GM15510 (cell line): Measurements from ENCODE around the gene ADARB1.

Source experiments
- POLR2A ChIP-seq: IDR thresholded peaks from 3 replicates; pipeline ENCODE4 v1.6.1; 2011; ENCODE audit warnings: borderline replicate concordance; ENCODE audit not compliant: insufficient read length; ENCODE audit errors: extremely low read depth

The ADARB1 gene

GRCh38 chr21:45220714-45221490 lies 146.5 kb downstream of the ADARB1 start:
- TF ChIP-seq POLR2A = no peak

DNA sequence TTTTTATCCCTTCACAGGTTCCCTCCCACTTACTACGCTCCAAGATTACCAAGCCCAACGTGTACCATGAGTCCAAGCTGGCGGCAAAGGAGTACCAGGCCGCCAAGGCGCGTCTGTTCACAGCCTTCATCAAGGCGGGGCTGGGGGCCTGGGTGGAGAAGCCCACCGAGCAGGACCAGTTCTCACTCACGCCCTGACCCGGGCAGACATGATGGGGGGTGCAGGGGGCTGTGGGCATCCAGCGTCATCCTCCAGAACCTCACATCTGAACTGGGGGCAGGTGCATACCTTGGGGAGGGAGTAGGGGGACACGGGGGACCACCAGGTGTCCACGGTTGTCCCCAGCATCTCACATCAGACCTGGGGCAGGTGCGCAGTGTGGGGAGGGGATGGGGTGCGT lies 147.6 kb downstream of the ADARB1 start:
- no peak for TF ChIP-seq POLR2A

DNA sequence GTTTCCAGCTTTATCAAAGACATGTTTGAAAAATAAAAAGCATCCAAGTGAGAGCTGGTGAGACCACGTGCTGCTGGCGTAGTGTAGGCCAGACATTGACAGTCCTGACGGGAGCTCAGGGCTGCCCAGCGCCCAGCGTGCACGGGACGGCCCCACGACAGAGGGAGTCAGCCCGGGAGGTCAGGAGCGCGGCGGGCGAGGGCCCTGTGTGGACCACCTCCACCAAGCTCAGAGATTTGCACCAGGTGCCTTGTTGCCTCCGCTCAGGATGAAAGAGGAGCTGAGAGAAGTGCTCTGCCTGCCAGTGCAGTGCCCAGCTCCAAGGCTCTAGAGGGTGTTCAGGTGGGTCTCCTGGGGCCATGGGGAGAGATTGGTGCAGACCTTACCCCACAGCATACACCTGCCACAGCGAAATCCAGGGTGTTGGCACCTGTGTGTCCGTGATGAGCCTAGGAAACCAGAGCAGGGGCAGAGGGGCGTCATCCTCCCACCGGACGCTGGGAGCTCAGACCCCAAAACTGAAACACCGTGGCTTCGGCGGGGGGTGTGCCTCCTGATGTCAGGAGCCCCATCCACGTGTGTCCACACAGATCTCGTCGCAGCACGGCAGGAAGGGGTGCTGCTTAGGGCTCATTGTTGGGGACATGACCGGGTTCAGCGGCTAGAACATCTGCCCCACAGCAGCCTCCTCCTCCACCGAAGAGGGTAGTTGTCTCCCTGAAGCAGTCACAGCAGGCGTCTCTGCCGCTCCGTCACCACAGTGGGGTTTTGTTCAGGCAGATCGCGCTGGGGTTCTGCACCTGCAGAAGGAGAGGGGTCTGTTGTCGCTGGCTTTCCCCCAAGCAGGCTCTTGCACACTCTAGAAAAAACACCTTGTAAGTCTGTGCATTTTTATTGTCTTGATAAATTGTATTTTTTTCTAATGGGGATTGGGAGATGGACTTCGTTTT lies 149.1 kb downstream of the ADARB1 start:
- TF ChIP-seq POLR2A = no peak

DNA sequence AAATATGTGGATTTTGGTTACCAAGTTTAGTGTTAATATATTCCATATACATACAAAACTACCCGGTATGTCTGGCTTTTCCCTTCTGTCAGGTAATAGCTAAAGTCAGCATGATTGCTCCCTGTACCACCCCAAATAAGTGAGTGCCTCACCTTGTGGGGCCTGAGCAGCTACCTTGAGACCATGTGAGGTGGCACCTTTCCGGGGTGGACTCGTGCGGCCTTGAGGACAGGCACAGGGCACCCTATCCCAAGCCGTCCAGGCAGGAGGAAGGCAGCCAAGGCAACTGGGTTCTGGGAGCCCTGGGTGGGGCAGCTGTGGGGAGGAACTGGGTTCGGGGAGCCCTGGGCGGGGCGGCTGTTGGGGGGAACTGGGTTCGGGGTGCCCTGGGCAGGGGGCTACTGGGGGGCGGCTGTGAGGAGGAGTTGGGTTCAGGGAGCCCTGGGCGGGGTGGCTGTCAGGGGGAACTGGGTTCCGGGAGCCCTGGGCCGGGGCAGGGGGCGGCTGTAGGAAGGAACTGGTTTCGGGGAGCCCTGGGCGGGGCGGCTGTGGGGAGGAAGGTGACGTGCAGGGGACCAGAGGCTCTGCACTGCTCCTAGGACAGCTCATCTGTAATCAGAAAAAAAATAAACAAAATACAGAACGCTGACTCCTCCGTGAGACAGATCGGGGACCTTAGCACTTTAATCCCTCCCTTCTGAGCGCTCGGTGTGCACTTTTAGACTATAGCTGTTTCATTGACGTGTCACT lies 150.0 kb downstream of the ADARB1 start:
- no peak for TF ChIP-seq POLR2A

DNA sequence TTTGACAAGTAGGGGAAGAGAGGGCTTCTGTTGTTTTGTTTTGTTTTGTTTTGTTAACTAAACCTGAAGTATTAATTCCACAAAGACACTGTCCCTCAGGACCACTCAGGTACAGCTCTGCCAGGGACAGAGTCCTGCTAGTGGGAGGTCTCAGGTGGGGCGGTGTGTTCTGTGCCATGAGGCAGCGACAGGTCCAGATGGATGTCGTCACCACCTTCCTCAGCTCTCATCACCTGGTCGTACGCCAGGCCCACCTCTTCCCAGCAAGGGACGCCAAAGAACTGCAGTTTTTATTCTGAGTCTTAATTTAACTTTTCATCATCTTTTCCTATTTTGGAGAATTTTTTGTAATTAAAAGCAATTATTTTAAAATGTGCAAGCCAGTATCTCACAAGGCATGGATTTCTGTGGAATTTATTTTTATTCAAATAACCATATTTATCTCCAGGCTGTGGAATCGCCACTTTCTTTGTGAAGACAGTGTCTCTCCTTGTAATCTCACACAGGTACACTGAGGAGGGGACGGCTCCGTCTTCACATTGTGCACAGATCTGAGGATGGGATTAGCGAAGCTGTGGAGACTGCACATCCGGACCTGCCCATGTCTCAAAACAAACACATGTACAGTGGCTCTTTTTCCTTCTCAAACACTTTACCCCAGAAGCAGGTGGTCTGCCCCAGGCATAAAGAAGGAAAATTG lies 150.8 kb downstream of the ADARB1 start:
- no peak for TF ChIP-seq POLR2A

- TF ChIP-seq POLR2A = no peak
Observed at GRCh38 chr21:45225741-45226327, 151.5 kb downstream of the ADARB1 start.

- TF ChIP-seq POLR2A = no peak
Observed at GRCh38 chr21:45226540-45227326, 152.4 kb downstream of the ADARB1 start.

GRCh38 chr21:45227735-45228134 lies 153.4 kb downstream of the ADARB1 start:
- TF ChIP-seq POLR2A = no peak

DNA sequence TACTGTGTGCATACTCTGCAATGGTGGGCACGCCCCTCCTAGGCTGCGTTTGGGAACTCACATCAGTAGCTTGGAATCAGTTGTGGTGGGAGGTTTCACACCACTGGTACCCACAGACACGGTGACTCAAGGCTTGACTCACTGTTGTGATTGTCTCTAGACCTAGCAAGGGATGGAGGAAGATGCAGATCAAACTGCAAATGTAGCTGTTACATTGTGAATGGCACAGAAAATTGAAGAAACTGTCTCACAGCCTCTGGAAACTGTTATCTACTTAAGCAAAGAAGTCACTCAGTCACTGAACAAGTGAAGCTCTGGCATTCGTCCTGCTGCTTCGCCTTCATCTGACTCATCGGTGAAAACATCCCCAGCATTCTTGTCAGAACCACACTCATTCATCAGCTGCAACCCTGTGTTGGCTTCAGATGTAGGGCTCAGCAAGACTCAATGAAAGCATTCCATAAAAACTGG lies 153.8 kb downstream of the ADARB1 start:
- no peak for TF ChIP-seq POLR2A

DNA sequence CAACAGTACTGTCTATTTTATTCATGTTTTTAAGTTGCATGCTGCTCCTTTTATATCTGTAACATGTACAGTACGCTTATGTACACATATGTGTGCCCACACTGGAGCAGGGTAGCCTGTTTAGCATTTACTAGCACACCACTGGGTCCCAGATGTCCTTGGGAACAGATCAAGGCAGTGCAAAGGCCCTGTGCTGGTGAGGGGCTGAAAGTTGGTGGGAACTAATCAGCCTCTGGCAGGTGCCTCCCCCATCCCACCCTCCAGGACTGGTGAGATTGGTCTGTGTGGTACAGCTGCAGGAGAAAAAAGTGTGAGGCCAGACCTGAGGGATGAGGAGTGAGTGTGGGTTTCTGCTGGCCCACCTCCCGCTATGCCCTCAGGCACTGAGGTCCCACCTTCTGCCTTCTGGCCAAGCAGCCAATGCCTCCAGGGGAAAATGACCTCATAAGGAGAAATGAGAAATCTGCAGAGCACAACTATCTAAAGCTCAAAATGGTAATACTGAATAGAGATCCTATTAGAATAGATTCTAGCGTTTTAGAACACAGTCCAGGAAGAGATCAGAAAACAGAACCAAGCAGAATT lies 154.4 kb downstream of the ADARB1 start:
- TF ChIP-seq POLR2A = no peak

- TF ChIP-seq POLR2A = no peak
Observed at GRCh38 chr21:45231705-45232104, 157.3 kb downstream of the ADARB1 start.

GRCh38 chr21:45234127-45234526 lies 159.7 kb downstream of the ADARB1 start:
- no peak for TF ChIP-seq POLR2A

DNA sequence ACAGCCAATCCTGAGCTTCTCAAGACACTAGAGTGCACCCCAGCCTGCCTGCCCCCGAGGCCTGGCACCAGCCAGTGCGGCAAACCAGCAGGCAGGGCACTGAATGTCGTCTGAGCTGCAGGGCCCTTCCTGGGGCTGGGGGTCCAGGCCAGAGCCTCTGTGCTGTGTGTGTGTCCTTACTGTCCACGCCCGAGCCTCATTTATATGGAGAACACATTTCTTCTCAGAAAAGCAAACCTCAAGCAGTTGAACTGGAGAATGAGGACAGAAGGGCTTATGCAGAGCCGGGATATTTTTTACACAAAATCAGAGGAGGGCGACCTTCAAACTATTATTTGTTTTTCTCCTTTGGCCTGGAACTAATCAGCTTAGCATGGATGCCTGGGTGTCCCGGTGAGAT lies 160.6 kb downstream of the ADARB1 start:
- TF ChIP-seq POLR2A = no peak
